H1 (cell line): ENCODE measurements around the gene ABITRAM. TPM values are rescaled to one million over a fixed set of nuclear protein-coding genes. Genes with fewer than 3 reads are reported as not detected.

Source experiments
- ASH2L ChIP-seq: fragments of 200-600, 300-600 bp; sonication (generic); IDR thresholded peaks from one replicate; pipeline ENCODE4 v1.7.1; 2017; ENCODE audit warnings: low read length
- CHD7 ChIP-seq: fragments of 300-600 bp; sonication (generic); IDR thresholded peaks from 2 replicates; pipeline ENCODE4 v1.7.1; 2012; ENCODE audit warnings: low read length, moderate library complexity, mild to moderate bottlenecking, inconsistent platforms; ENCODE audit not compliant: insufficient replicate concordance
- EZH2 ChIP-seq: fragments of 200-600 bp; sonication (generic); IDR thresholded peaks from 2 replicates; pipeline ENCODE4 v1.7.1; 2012; ENCODE audit warnings: low read depth, mild to moderate bottlenecking, moderate library complexity, low read length, inconsistent platforms; ENCODE audit not compliant: severe bottlenecking
- RAD21 ChIP-seq, 2 experiments: IDR thresholded peaks in 1 of 2; conservative IDR thresholded peaks in 1 of 2; 2 replicates each; pipeline ENCODE4 v1.6.1; 2011; ENCODE audit warnings: low read depth in 2 of 2, low read length in 2 of 2, improper control_type of control experiment in 1 of 2, inconsistent platforms in 1 of 2, mild to moderate bottlenecking in 1 of 2, moderate library complexity in 1 of 2
- TAF1 ChIP-seq: IDR thresholded peaks from 2 replicates; pipeline ENCODE4 v1.6.1; 2011; ENCODE audit warnings: mild to moderate bottlenecking, low read depth, low read length
- polyA plus RNA-seq, 7 experiments: library from polyadenylated mRNA; depleted of rRNA in 3 of 7; stranded (reverse) in 5 of 7; unstranded in 2 of 7; fragments of >200 nt in 5 of 7; fragments of 200-250 nt in 2 of 7; gene quantifications; 1 replicate in 5 of 7; 2 replicates in 1 of 7; 4 replicates in 1 of 7; pipeline versions ENCODE4 v1.2.1 to v1.2.3, GENCODE V29; 2011 to 2013; ENCODE audit warnings: missing spikeins in 2 of 7, mixed read lengths in 2 of 7
- total RNA-seq: library from RNA; stranded (reverse); fragmentation: NEBNext Ultra II Directional; extraction: Animal tissue kit (Norgen Biotek cat#: 25700); gene quantifications from 2 replicates; pipeline ENCODE4 v1.2.1, GENCODE V29; 2021

Gene ABITRAM
- total and polyA plus RNA-seq, 2 of the 8 experiments (the other 6 are each of a cell fraction or from before 2014, with no cell fraction given), result 8.4 to 9.0 TPM

- no peak for TF ChIP-seq CHD7
- no peak for TF ChIP-seq TAF1
- TF ChIP-seq RAD21 (IDR thresholded peaks at IDR 0.05 in 1 of 2, conservative IDR thresholded peaks at IDR 0.05 in 1 of 2; ENCODE audit: low read depth in 2 of 2, low read length in 2 of 2), result no peak
- no peak for TF ChIP-seq ASH2L
- no peak for TF ChIP-seq EZH2
Observed at GRCh38 chr9:108884701-108885100, 49.5 kb upstream of the ABITRAM start (continued).
